ENCODE measurements around the gene CLIC3.

DNA sequence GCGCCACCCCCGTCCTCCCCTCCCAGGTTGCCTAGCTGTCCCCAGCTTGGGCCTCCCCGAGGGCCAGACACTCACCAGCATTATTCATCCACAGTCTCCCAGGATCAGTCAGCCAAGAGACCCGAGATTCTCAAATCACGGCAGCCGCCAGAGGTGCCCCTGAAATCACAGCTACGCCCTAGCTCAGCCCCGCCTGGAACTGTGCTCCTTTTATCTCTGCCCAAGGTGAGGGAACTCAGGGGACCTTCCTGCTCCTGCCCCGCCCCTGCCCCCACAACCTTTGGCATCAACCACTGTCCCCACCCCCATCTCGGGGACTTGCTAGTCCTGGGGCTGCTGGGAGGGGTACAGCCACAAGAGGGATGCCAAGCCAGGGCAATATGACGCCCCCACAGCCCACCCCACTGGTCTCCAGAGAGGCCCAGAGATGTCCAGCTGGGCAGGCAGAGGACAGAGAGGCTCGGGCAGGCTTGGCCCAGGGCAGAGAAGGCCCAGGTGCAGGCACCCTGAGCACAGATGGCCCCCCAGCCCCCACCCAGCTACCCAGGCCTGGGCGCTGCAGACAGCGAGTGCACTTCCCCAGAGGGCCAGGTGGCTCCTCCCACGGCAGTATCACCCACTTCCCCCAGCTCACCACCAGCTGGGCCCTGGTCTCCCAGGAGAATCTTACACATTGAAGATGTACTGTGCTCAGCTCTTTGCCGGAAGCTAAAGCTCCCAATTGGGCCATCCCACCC, 35.7 kb upstream of the CLIC3 start, which contains the start of gene FUT7:
- TF ChIP-seq, protein P1, sequence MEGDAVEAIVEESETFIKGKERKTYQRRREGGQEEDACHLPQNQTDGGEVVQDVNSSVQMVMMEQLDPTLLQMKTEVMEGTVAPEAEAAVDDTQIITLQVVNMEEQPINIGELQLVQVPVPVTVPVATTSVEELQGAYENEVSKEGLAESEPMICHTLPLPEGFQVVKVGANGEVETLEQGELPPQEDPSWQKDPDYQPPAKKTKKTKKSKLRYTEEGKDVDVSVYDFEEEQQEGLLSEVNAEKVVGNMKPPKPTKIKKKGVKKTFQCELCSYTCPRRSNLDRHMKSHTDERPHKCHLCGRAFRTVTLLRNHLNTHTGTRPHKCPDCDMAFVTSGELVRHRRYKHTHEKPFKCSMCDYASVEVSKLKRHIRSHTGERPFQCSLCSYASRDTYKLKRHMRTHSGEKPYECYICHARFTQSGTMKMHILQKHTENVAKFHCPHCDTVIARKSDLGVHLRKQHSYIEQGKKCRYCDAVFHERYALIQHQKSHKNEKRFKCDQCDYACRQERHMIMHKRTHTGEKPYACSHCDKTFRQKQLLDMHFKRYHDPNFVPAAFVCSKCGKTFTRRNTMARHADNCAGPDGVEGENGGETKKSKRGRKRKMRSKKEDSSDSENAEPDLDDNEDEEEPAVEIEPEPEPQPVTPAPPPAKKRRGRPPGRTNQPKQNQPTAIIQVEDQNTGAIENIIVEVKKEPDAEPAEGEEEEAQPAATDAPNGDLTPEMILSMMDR (IDR thresholded peaks at IDR 0.05; ENCODE audit: insufficient read depth, low read length, poor library complexity, severe bottlenecking) = no peak
- no peak for TF ChIP-seq EZH2phosphoT487 (conservative IDR thresholded peaks at IDR 0.05; ENCODE audit: low read length)

Data from SU-DHL-6 (cell line).